ENCODE data around the gene SEMA5B.

SEMA5B gene

GRCh38 chr3:123025642-123026521 lies 1.7 kb downstream of the SEMA5B start:
- peaks cover 2% of the 10 kb centered on the region for H3K36me3 Mint-ChIP-seq (ENCODE audit: low read depth)

GRCh38 chr3:123024056-123024455 lies 3.5 kb downstream of the SEMA5B start:
- Mint-ChIP-seq H3K4me1 (ENCODE audit: low read depth) (peaks cover 6% of the 10 kb centered on the region), H3K36me3 (ENCODE audit: low read depth) (peaks cover 2% of the 10 kb centered on the region), H3K4me3 (no peak overlapping the region), H3K27ac (no peak overlapping the region), H3K27me3 (ENCODE audit: low read depth) (peaks cover 80% of the 10 kb centered on the region), H3K9me3 (no peaks in the 10 kb centered on the region)
- no peak for DNase-seq (ENCODE audit: low spot score)

More at GRCh38 chr3:123025642-123026521, 1.7 kb downstream of the SEMA5B start:
- Mint-ChIP-seq H3K9me3 (no peaks in the 10 kb centered on the region), H3K27me3 (ENCODE audit: low read depth) (peaks cover 81% of the 10 kb centered on the region), H3K27ac (no peak overlapping the region), H3K4me1 (ENCODE audit: low read depth) (peaks cover 6% of the 10 kb centered on the region), H3K4me3 (peak overlapping the region; percentile 49)
- no peak for DNase-seq (ENCODE audit: low spot score)

- Mint-ChIP-seq H3K4me1 (ENCODE audit: low read depth) (no peaks in the 10 kb centered on the region), H3K27ac (no peak overlapping the region), H3K4me3 (no peak overlapping the region), H3K36me3 (ENCODE audit: low read depth) (peaks cover 2% of the 10 kb centered on the region), H3K27me3 (ENCODE audit: low read depth) (peaks cover 76% of the 10 kb centered on the region), H3K9me3 (no peaks in the 10 kb centered on the region)
- no peak for DNase-seq (ENCODE audit: low spot score)
Observed at GRCh38 chr3:123021996-123022510, 5.5 kb downstream of the SEMA5B start.

- no peak for DNase-seq (ENCODE audit: low spot score)
- H3K4me3 Mint-ChIP-seq = no peak overlapping the region
- H3K27me3 Mint-ChIP-seq (ENCODE audit: low read depth) = peaks cover 72% of the 10 kb centered on the region
- H3K36me3 Mint-ChIP-seq (ENCODE audit: low read depth) = peaks cover 2% of the 10 kb centered on the region
- no peaks in the 10 kb centered on the region for H3K4me1 Mint-ChIP-seq (ENCODE audit: low read depth)
- no peak overlapping the region for H3K27ac Mint-ChIP-seq
- H3K9me3 Mint-ChIP-seq = no peaks in the 10 kb centered on the region
Observed at GRCh38 chr3:123021388-123021787, 6.2 kb downstream of the SEMA5B start.

GRCh38 chr3:123020709-123021108 lies 6.9 kb downstream of the SEMA5B start:
- no peaks in the 10 kb centered on the region for H3K36me3 Mint-ChIP-seq (ENCODE audit: low read depth)
- no peak overlapping the region for H3K27ac Mint-ChIP-seq
- DNase-seq (ENCODE audit: low spot score) = no peak
- no peak overlapping the region for H3K4me3 Mint-ChIP-seq
- H3K9me3 Mint-ChIP-seq = no peaks in the 10 kb centered on the region
- peaks cover 70% of the 10 kb centered on the region for H3K27me3 Mint-ChIP-seq (ENCODE audit: low read depth)
- no peaks in the 10 kb centered on the region for H3K4me1 Mint-ChIP-seq (ENCODE audit: low read depth)

- Mint-ChIP-seq H3K27me3 (ENCODE audit: low read depth) (peaks cover 63% of the 10 kb centered on the region), H3K9me3 (no peaks in the 10 kb centered on the region), H3K4me1 (ENCODE audit: low read depth) (no peaks in the 10 kb centered on the region), H3K4me3 (no peak overlapping the region), H3K27ac (no peak overlapping the region), H3K36me3 (ENCODE audit: low read depth) (no peaks in the 10 kb centered on the region)
- DNase-seq (ENCODE audit: low spot score) = no peak
Observed at GRCh38 chr3:123019591-123019990, 8.0 kb downstream of the SEMA5B start.

- no peaks in the 10 kb centered on the region for H3K36me3 Mint-ChIP-seq (ENCODE audit: low read depth)
- no peak overlapping the region for H3K27ac Mint-ChIP-seq
- DNase-seq (ENCODE audit: low spot score) = no peak
- H3K27me3 Mint-ChIP-seq (ENCODE audit: low read depth) = peaks cover 63% of the 10 kb centered on the region
- H3K9me3 Mint-ChIP-seq = no peaks in the 10 kb centered on the region
- no peaks in the 10 kb centered on the region for H3K4me1 Mint-ChIP-seq (ENCODE audit: low read depth)
- no peak overlapping the region for H3K4me3 Mint-ChIP-seq
Observed at GRCh38 chr3:123019161-123019560, 8.4 kb downstream of the SEMA5B start.

- H3K27ac Mint-ChIP-seq = no peak overlapping the region
- H3K27me3 Mint-ChIP-seq (ENCODE audit: low read depth) = peaks cover 62% of the 10 kb centered on the region
- no peak overlapping the region for H3K4me3 Mint-ChIP-seq
- no peaks in the 10 kb centered on the region for H3K36me3 Mint-ChIP-seq (ENCODE audit: low read depth)
- no peak for DNase-seq (ENCODE audit: low spot score)
- H3K4me1 Mint-ChIP-seq (ENCODE audit: low read depth) = no peaks in the 10 kb centered on the region
- no peaks in the 10 kb centered on the region for H3K9me3 Mint-ChIP-seq
Observed at GRCh38 chr3:123018683-123019082, 8.9 kb downstream of the SEMA5B start.

- no peaks in the 10 kb centered on the region for H3K9me3 Mint-ChIP-seq
- no peaks in the 10 kb centered on the region for H3K36me3 Mint-ChIP-seq (ENCODE audit: low read depth)
- peaks cover 40% of the 10 kb centered on the region for H3K27me3 Mint-ChIP-seq (ENCODE audit: low read depth)
- H3K27ac Mint-ChIP-seq = no peak overlapping the region
- H3K4me3 Mint-ChIP-seq = no peak overlapping the region
- H3K4me1 Mint-ChIP-seq (ENCODE audit: low read depth) = no peaks in the 10 kb centered on the region
- no peak for DNase-seq (ENCODE audit: low spot score)
Observed at GRCh38 chr3:123015596-123015995, 12.0 kb downstream of the SEMA5B start.

GRCh38 chr3:123013876-123014275 lies 13.7 kb downstream of the SEMA5B start:
- Mint-ChIP-seq H3K9me3 (no peaks in the 10 kb centered on the region), H3K27ac (no peak overlapping the region), H3K4me1 (ENCODE audit: low read depth) (no peaks in the 10 kb centered on the region), H3K4me3 (no peak overlapping the region), H3K36me3 (ENCODE audit: low read depth) (no peaks in the 10 kb centered on the region), H3K27me3 (ENCODE audit: low read depth) (peaks cover 41% of the 10 kb centered on the region)
- DNase-seq (ENCODE audit: low spot score) = no peak

GRCh38 chr3:123012652-123013051 lies 14.9 kb downstream of the SEMA5B start:
- H3K4me1 Mint-ChIP-seq (ENCODE audit: low read depth) = no peaks in the 10 kb centered on the region
- no peaks in the 10 kb centered on the region for H3K36me3 Mint-ChIP-seq (ENCODE audit: low read depth)
- H3K27me3 Mint-ChIP-seq (ENCODE audit: low read depth) = peaks cover 42% of the 10 kb centered on the region
- H3K27ac Mint-ChIP-seq = no peak overlapping the region
- H3K9me3 Mint-ChIP-seq = no peaks in the 10 kb centered on the region
- H3K4me3 Mint-ChIP-seq = no peak overlapping the region
- DNase-seq (ENCODE audit: low spot score) = no peak

GRCh38 chr3:123011447-123011846 lies 16.1 kb downstream of the SEMA5B start:
- no peak overlapping the region for H3K4me3 Mint-ChIP-seq
- no peak overlapping the region for H3K27ac Mint-ChIP-seq
- no peak for DNase-seq (ENCODE audit: low spot score)
- no peaks in the 10 kb centered on the region for H3K4me1 Mint-ChIP-seq (ENCODE audit: low read depth)
- H3K9me3 Mint-ChIP-seq = no peaks in the 10 kb centered on the region
- H3K27me3 Mint-ChIP-seq (ENCODE audit: low read depth) = peaks cover 49% of the 10 kb centered on the region
- no peaks in the 10 kb centered on the region for H3K36me3 Mint-ChIP-seq (ENCODE audit: low read depth)

GRCh38 chr3:123008840-123009239 lies 18.7 kb downstream of the SEMA5B start:
- H3K4me3 Mint-ChIP-seq = no peak overlapping the region
- H3K27ac Mint-ChIP-seq = no peak overlapping the region
- peaks cover 44% of the 10 kb centered on the region for H3K27me3 Mint-ChIP-seq (ENCODE audit: low read depth)
- H3K4me1 Mint-ChIP-seq (ENCODE audit: low read depth) = no peaks in the 10 kb centered on the region
- H3K36me3 Mint-ChIP-seq (ENCODE audit: low read depth) = no peaks in the 10 kb centered on the region
- no peak for DNase-seq (ENCODE audit: low spot score)
- H3K9me3 Mint-ChIP-seq = no peaks in the 10 kb centered on the region

- Mint-ChIP-seq H3K9me3 (no peaks in the 10 kb centered on the region), H3K36me3 (ENCODE audit: low read depth) (no peaks in the 10 kb centered on the region), H3K27ac (no peak overlapping the region), H3K27me3 (ENCODE audit: low read depth) (peaks cover 48% of the 10 kb centered on the region), H3K4me1 (ENCODE audit: low read depth) (peaks cover 2% of the 10 kb centered on the region), H3K4me3 (no peak overlapping the region)
- DNase-seq (ENCODE audit: low spot score) = no peak
Observed at GRCh38 chr3:123006609-123007008, 21.0 kb downstream of the SEMA5B start.
